Measurements from ENCODE around the gene HJV.

HJV gene

DNA sequence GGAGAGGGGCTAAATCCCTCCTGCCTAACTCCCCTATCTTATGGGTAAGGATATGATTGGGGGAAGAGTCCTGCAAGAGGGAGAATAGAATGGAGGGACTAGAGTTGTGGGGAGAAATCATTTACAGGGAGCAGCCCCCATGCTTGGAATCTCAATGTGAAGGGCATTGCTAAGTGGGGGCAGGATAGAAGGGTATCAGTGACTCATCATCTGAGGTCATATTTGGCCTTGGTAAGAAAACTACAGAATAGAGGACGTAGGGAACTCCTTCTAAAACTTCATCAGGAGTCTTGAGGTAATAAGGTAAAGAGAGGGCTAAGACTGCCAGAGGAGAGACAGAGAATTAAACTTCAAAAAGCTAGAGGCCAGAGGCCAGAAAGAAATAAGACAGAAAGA lies 487 bp downstream of the HJV start:
- DNase-seq (ENCODE audit: low spot score) = no peak

DNA sequence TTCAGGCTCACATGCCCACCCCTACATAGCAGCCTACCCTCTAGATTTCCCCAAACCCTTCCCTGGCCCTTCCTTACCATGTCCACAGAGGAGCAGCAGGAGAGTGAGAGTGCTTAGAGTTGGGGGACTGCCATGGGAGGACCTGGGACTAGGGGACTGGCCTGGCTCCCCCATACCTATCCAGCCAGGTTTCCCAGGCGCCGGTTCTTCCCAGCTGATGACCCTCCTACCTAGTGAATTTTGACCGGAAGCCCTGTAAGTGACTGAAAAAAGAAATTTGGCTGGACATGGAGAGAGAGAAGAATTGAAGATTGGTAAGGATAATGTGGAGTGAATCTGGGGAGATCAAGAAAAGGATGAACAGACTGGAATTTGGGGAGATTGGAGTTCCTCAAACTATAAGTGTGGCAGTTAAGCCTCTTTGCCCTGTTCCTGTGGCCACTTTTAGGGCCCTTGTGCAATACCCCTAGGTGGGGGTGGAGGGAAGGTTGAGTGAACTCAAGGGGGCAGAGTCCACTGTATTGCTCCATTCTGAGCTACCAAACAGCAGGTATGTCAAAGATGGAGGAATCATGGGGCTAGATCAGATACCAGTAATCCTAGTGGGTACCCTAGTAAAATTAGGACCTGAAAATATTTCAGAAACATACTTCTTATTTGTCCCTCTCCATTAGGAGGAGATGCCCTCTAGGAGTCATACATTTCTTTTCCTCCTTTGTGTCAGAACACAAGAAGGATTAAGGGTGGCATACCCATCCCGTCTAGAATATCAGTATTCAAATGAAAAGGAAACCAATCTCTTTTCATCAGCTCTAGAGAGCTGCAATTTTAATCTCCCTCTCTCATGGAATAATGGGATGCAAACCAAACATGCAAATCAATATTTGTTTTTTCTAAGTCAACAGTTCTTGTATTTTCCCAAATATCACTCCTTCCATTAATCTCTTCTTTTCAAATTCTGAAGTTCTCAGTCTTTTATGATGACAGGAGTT lies 1.2 kb downstream of the HJV start:
- peak; percentile 63 for DNase-seq (ENCODE audit: low spot score)

DNA sequence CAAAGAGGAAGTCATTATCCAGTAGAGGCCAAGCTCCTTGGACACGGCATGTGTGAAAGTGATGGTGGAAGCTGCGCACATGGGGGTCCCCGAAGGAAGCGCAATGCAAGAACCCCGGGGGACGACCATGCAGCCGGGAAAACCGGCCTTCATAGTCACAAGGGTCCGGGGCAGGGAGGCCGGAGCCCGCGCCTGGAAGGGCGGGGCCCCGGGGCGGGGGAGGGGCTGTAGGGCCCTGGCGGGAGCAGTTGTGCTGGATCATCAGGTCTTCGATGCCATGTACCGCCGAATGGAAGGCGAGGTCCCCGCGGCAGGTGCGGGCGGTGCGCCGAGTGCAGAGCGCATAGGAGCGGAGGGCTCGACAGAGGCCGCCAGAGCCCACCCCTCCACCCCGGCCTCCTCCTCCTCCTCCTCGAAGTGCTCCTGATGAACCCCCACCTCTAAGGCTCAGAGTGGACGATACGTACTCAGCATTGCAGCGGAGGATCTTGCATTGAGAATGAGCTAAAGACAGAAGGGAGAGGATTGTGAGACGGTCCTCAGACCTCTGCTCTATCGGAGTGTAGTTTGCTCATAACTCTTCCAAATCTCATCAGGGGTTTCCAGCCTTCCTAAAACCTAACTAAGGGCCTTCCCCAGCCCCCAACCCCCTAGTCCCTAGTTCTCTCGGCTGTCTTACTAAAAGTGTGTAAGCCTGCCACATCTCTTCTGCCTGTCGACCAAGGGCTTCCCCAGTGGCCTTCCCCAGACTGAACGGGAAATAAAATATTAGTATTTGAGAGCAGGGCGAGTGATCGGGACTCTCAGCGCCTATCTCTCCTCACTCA lies 2.1 kb downstream of the HJV start:
- no peak for DNase-seq (ENCODE audit: low spot score)

DNA sequence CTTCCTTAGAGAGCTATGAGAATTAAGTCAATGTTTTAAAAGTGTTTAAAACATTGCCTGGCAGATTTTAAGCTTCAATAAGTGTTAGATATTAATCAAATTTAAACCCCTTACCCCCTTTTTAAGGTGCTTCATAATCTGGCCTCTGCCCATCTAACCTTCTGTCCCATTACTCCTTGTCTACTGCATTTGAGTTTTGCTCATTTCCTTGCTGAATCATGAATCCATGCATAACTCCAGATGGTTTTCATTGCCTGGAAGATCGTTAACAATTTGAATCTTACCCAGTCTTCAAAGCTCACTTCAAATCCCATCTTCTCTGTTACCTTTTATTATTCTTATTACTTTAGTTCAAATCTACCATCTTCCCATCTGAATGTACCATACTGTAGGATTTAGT lies 4.6 kb downstream of the HJV start:
- DNase-seq (ENCODE audit: low spot score) = no peak

DNA sequence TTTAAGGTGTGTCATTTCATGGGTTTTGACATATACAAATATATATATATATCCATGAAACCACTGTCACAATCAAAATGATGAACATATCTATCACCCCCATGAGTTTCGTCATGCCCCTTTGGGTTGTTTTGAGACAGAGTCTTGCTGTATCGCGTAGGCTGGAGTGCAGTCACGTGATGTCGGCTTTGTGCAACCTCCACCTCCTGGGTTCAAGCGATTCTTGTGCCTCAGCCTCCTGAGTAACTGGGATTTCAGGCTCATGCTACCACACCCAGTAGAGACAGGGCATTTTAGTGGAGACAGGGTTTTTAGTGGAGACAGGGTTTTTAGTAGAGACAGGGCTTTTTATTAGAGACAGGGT lies 8.0 kb downstream of the HJV start:
- no peak for DNase-seq (ENCODE audit: low spot score)

DNA sequence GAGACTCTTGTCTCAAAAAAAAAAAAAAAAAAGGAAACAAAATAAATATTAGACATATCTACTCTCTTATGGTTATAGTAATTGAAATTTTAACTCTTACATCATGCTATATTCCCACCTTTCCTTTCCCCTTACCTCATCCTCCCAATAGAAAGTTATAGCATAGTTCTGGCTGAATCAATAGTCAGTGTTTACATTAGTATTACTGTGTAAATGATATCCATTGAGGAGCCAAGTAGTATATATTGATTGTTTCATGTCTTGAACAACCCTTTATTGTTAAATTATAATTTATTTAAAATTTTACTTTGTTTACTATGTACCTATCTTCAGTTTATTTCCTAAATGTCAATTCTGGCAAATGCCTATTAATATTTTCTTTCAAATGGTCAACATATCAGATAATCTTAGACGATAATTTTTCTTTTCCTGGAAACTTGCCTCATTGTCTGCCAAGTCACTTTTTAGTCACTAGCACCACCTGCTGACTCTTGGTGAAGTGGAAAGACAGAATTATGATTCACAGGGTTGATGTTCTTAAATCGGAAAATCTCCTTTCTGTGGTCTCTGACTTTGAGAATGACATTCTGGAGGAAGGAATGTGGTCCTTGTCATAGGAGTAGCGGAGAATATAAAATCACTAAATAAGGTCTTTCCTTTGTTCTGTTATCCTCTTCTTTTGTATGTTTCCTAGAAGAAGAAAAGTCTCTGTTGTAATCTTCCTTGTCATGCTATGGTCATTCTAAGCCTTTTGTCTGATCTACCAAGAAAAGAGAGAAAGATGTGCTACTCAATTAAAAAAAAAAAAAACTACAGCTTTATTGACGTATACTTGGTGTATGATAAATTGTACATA lies 8.6 kb downstream of the HJV start:
- no peak for DNase-seq (ENCODE audit: low spot score)

DNA sequence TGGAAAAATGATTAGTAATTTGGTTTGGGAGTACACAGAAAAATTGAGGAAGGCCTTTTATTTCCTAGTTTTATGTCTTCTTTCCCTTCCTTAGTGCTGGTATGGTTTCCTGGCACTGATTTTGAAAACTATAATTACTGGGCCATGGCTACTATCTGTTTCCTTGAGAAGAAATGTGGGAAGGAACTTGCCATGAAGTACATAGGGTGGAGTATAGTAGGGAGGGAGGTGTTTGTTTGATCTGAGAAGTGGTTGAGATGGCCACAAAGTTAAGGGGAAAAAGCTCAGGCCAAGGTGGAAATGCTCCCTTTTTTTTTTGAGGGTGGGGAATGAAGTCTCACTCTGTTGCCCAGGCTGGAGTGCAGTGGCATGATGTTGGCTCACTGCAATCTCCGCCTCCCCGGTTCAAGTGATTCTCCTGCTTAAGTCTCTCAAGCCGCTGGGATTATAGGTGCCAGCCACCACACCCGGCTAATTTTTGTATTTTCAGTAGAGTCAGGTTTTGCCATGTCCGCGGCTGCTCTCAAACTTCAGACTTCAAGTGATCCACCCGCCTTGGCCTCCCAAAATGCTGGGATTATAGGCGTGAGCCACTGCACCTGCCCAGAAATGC lies 11.3 kb downstream of the HJV start:
- DNase-seq (ENCODE audit: low spot score) = no peak

DNA sequence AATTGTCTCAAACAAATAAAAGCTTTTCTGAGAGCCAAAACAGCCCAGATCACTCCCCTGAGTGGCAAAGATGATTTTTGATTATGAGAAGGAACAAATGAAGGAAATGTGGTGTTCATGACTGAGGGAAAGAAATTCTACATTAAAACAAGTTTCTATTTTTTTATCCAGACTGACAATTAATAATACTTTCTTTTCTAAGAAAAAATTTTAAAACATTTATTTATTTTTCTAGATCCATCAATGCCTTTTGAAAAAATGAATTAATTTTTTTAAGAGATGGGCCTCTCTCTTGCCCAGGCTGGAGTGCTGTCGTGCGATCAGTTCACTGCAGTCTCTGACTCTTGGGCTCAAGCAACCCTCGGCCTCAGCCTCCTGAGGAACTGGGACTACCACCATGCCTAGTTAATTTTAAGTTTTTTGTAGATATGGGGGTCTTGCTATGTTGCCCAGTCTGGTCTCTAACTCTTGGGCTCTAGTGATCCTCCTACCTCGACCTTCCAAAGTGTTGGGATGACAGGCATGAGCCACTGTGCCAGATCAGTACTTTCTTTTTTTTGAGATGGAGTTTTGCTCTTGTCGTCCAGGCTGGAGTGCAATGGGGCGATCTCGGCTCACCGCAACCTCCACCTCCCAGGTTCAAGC lies 13.9 kb downstream of the HJV start:
- DNase-seq (ENCODE audit: low spot score) = no peak

DNA sequence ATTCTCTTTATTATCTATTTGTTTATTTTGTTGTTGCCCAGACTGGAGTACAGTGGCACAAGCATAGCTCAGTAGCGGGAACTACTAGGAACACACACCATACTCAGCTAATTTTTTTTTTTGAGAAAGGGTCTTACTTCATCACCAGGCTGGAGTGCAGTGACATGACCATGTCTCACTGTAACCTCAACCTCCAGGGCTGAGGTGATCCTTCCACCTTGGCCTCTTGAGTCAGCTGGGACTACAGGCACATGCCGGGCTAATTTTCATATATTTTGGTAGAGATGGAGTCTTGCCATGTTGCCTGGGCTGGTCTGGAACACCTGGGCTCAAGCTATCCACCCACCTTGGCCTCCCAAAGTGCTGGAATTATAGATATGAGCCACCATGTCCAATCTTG lies 19.8 kb downstream of the HJV start:
- no peak for DNase-seq (ENCODE audit: low spot score)

DNA sequence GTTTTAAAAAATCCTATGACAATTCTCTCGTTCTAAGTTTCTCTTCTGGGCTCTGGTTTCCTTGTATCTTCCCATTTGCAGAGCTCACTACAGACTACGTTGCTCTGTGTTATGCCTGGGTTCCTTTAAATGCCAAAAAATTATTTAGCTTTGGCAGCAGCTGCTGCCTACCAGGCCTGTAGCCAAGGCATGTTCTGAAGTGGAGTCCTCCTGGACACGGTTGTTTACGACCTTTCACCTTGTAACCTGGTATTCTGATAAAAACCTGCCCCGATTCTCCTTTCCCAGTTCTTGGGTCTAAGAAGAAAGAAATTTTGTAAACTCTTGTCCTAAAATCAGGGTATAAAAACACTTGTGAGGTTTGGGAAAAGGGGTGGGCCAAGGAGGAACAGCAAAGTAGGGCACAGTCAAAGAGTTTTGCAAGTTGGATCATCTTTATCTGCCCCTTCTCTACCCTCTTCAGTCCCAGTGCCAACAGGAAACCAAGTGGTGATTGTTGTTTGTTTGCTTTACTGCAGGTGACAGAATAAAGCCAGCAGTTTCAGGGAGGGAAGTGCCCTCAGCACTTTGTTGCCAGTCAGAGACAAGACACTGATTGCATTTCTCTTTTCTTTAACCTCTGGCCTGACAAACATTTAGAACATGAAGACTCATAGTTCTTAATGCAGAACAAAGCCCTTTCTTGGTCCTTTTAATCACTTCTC lies 22.1 kb downstream of the HJV start:
- DNase-seq (ENCODE audit: low spot score) = no peak

DNA sequence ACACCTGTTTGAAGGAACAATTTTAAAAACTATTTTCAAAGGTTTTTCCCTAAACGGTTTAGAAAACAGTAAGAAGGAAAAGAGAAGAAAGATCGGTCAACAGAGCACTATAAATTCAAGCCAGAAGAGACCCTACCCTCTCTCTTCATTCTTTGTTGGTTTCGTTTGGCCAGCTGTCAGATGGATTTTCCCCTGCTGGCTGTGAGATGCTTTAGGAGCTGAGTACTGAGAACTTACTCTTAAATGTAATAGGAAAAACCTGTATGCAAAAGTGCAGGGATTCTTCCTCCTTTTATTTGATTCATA lies 23.9 kb downstream of the HJV start:
- DNase-seq (ENCODE audit: low spot score) = no peak

DNA sequence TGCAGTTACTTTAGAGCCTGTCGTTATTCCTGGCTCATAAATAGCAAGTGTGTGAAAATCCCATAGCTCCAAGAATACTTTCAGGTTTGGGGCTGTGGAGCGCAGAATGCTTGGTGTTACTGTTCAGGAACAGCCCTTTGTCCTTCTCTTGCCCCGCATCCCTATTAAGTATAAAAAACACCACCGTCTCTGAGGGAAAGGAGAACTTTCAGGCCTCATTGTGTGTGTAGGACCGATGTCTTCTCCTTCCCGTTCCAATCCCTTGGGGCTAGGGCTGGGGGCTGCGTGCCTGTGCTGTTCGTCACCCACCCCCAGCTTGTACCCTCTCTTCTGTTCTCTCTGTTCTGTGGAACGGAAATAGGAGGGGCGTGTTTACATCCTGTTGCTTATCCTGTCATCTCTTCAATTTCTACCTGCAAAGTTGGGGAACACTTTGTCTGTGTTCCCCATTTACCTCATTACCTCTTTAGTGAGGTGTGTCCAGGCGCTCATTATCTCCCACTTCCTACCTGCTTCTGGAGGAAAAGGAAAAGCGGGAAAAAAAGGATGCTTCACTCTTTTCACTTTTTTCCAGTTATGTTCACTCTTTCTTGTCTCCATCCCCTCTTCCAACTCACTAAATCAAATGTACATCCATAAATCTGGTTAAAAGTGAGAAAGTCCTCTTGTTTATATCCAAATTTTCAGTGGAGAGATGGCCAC lies 24.4 kb downstream of the HJV start:
- no peak for DNase-seq (ENCODE audit: low spot score)

DNA sequence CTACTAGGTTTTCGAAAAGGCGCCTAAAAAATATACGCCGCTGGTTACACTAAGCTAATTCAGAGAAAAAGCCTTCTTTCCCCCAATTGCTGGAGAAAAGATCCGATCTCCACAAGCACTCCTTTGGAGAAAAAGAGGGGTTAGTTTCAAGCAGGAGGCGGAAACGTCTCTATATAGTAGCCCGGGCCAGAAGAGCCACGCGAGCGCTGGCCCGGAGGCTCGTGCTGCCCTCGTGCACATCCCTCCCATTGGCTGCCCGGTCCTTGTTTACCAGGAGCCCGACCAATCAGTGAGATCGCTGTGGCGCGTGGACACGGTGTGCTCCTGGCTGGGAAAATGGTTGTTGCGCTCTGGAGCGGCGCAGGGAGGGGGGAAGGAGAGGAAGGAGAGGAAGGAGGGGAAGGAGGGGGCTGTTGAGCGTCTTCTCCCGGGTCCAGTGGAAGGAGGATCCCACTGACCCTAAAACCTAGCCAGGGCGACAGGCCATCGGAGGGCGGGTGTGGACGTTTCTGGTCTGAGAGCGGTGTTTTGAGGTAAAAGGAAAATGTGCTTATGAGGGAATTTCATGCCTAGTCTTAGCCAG lies 25.0 kb downstream of the HJV start, which contains the start of gene TXNIP:
TSS of gene TXNIP (minus strand) at position 147 of the 583 bp plus-strand sequence. CDS start 313 bp downstream, outside the sequence.
- DNase-seq (ENCODE audit: low spot score) = peak; percentile 98

DNA sequence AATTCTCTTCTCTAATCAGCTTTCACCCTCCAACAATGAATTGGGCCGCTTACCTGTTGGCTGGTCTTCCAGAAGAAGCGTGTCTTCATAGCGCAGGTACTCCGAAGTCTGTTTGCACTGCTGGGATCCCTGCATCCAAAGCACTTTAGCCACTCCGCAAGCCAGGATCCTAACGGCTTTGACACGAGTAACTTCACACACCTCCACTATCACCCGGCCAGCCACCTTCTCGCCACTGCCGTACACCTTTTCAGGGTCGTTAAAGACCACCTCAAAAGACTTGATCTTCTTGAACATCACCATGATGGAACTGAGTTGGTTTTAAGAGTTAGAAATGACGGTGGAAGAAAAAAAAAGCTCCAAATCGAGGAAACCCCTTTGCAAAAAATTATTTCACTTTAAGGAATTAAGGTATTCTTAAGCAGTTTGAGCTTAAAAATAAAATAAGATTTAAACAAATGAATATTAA lies 25.5 kb downstream of the HJV start:
- DNase-seq (ENCODE audit: low spot score) = no peak

DNA sequence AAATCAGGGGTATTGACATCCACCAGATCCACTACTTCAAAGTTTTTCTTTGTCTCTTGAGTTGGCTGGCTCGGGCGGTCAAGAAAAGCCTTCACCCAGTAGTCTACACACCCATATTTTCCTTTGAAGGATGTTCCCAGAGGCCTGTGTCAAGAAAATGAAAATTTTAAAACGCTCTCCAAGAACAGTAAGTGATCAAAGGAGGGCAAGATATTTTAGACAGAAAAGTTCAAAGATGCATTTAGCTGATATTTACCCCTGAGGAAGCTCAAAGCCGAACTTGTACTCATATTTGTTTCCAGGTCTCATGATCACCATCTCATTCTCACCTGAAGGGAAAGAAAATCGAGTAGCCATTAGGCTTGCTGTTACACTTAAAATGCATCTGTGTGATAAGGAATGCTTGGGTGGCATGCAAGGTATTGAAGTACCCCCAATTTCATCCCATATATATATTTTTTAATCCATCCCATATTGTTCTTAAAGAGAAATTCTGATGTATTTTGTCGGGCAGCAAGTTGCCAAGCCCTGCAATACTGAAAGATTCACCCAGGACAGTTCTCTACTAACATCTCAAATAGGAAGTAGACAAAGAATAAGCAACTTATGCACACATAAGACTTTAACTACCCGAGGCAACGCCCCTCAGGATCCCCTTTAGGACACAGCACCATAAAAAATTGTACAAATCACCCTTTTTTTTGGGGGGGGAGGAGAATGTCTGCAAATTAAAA lies 26.2 kb downstream of the HJV start:
- no peak for DNase-seq (ENCODE audit: low spot score)

DNA sequence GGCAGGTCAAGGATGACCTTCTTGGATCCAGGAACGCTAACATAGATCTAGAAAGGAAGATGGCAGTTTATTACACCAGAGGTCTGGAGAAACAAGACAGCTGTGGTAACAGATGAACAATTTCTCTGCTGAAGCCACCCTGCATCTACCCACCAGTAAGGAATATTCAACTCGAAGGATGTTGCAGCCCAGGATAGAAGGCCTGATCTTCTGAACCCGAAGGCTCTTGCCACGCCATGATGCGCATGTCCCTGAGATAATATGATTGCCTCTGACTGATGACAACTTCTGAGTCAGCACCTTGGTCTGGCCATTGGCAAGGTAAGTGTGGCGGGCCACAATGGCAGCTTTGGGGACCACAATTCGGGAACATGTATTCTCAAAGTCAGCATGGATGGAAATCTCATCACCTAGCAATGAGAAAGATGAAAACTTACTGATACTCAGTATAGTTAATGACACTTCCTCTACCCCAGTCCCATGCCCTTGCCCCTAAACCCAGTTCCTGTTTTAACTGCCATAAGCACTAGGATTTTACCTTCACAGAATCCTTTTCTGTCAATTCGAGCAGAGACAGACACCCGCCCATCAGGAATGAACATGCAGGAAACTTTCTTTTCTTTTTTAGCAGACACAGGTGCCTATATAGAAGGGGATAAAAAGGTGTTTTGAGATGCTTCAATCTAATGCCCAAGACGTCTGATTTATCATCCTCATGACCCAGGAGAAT lies 27.0 kb downstream of the HJV start:
- DNase-seq (ENCODE audit: low spot score) = no peak

DNA sequence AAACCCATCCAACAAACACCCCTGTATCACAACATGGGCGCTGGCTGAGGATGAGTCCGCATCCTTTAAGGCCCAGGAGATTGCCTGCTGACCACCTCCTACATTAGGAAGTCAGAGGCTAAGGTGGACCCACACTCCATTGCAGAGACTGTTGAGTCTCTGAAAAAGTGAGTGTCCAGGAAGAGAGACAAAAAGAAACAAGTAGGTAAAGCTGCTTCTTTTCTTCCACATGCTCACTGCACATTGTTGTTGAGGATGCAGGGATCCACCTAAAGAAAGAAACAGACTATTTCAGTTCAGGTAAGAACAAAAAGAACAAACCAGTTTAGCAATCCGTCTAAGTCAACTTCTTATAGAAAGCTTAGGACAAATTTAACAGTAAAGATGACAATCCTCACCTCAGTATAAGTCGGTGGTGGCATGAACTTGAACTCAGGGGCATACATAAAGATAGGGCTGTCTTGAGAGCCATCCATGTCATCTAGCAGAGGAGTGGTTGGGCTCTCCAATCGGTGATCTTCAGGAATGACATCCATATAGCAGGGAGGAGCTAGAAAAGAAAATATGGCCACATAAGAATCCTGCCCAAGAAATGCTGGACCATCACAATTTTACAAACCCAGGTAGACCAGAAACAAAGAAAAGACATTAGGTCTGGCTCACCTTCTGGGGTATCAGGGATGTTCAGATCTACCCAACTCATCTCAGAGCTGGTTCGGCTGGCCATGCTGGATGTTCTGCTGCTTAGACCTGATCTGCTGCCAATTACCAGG lies 27.7 kb downstream of the HJV start:
- no peak for DNase-seq (ENCODE audit: low spot score)

All from HuH-7.5 (cell line).